ENCODE measurements around the gene ADGRF4. TPM values are rescaled to one million over a fixed set of nuclear protein-coding genes. Genes with fewer than 3 reads are reported as not detected.

Gene ADGRF4
- total RNA-seq, 1 experiment from 2014 or later, result 5.2 TPM

DNA sequence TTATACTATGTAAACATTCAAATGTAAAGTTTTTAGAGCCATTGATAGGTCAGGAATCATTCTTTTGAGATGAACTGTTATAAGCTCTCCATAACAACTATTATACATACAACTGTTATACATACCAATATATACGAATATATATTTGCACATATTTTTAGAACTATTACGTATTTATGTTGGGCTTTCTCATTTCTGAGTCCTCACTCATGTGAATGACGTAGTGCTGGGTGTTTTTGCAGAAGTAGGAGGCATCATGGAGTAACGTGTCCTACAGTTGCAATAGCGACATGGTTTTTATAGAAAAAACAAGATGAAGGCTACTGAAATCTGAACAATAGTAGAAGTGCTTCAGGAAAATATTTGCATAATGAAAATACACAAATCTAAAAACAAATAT, 36.4 kb upstream of the ADGRF4 start:
- no TSS peak for BruUV-seq (replicated peaks)
- peaks cover 3% of the 10 kb centered on the region for H3F3A ChIP-seq (ENCODE audit: insufficient read depth, low read depth)
- no peak overlapping the region for H3K4me3 ChIP-seq
- H3K9me2 ChIP-seq (ENCODE audit: insufficient read depth), result no peaks in the 10 kb centered on the region
- no peaks in the 10 kb centered on the region for H4K20me1 ChIP-seq (ENCODE audit: insufficient read depth)
- ChIA-PET POLR2A (ENCODE audit: unreplicated experiment) (no interaction called here), CTCF (no interaction called here)
- TF ChIP-seq, protein P1, sequence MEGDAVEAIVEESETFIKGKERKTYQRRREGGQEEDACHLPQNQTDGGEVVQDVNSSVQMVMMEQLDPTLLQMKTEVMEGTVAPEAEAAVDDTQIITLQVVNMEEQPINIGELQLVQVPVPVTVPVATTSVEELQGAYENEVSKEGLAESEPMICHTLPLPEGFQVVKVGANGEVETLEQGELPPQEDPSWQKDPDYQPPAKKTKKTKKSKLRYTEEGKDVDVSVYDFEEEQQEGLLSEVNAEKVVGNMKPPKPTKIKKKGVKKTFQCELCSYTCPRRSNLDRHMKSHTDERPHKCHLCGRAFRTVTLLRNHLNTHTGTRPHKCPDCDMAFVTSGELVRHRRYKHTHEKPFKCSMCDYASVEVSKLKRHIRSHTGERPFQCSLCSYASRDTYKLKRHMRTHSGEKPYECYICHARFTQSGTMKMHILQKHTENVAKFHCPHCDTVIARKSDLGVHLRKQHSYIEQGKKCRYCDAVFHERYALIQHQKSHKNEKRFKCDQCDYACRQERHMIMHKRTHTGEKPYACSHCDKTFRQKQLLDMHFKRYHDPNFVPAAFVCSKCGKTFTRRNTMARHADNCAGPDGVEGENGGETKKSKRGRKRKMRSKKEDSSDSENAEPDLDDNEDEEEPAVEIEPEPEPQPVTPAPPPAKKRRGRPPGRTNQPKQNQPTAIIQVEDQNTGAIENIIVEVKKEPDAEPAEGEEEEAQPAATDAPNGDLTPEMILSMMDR (conservative IDR thresholded peaks at IDR 0.05), result no peak
- H3K36me3 ChIP-seq (ENCODE audit: low read depth), result no peaks in the 10 kb centered on the region
- intact Hi-C loops (cut with micrococcal nuclease; ENCODE audit: unreplicated experiment), result no loop called here
- no peak for DNase-seq
- H3K4me2 ChIP-seq, result no peak overlapping the region
- no peak overlapping the region for H3K27ac ChIP-seq
- no peaks in the 10 kb centered on the region for H3K79me2 ChIP-seq (ENCODE audit: low read depth)
- H2AFZ ChIP-seq, result no peak overlapping the region
- H3K4me1 ChIP-seq (replicated peaks; ENCODE audit: insufficient read depth), result peaks cover 15% of the 10 kb centered on the region
- no peaks in the 10 kb centered on the region for H3K27me3 ChIP-seq (ENCODE audit: insufficient read depth, low read depth)
- H3K9me3 ChIP-seq (ENCODE audit: insufficient read depth, low read depth), result no peaks in the 10 kb centered on the region

DNA sequence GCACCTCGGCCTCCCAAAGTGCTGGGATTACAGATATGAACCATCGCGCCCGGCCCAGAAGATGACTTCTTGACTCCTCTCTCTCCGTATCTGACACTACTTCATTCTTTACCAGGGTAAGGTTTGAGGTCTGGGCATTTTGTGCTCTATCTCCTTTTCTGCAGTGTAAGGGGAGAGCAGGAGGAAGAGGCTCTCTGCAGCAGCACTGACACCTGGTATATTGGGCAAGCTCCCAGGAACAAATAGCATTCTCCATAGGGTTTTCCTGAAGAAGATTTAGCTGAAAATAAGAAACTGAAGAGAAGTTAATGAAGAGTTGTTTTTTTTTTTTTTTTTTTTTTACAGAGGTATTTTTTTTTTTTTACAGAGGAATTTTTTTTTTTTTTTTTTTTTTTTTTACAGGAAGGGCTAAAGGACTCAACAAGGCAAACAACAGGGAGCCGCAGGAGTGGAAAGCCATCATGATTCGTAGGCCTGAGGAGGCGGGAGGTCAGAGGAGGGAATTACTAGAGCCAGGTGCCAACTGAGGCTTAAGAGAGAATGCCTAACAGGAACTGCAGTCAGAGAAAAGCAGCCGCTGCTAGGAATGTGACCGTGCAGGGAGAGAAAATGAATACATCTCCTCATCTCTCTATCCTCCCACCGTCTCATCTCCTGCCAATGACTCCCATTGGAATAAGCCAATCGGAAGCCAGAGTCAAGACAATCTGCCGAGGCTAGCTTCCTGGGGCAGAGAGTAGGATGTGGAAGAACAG, 34.7 kb upstream of the ADGRF4 start:
- no peaks in the 10 kb centered on the region for H3K79me2 ChIP-seq (ENCODE audit: low read depth)
- H4K20me1 ChIP-seq (ENCODE audit: insufficient read depth), result no peaks in the 10 kb centered on the region
- H3F3A ChIP-seq (ENCODE audit: insufficient read depth, low read depth), result peaks cover 3% of the 10 kb centered on the region
- H3K9me3 ChIP-seq (ENCODE audit: insufficient read depth, low read depth), result no peaks in the 10 kb centered on the region
- H3K4me1 ChIP-seq (replicated peaks; ENCODE audit: insufficient read depth), result peaks cover 15% of the 10 kb centered on the region
- no peaks in the 10 kb centered on the region for H3K9me2 ChIP-seq (ENCODE audit: insufficient read depth)
- intact Hi-C loops (cut with micrococcal nuclease; ENCODE audit: unreplicated experiment), result no loop called here
- TF ChIP-seq, protein P1 (conservative IDR thresholded peaks at IDR 0.05), result no peak
- no peak for TF ChIP-seq EZH2 (IDR thresholded peaks at IDR 0.05; ENCODE audit: low read depth)
- H3K27ac ChIP-seq, result no peak overlapping the region
- H3K4me2 ChIP-seq, result no peak overlapping the region
- no peak overlapping the region for H2AFZ ChIP-seq
- no peaks in the 10 kb centered on the region for H3K36me3 ChIP-seq (ENCODE audit: low read depth)
- no peaks in the 10 kb centered on the region for H3K27me3 ChIP-seq (ENCODE audit: insufficient read depth, low read depth)
- H3K4me3 ChIP-seq, result no peak overlapping the region
- ChIA-PET POLR2A (ENCODE audit: unreplicated experiment) (no interaction called here), CTCF (no interaction called here)
- no TSS peak for BruUV-seq (replicated peaks)
- peak in 1 of 2 experiments; percentile 17 for DNase-seq

DNA sequence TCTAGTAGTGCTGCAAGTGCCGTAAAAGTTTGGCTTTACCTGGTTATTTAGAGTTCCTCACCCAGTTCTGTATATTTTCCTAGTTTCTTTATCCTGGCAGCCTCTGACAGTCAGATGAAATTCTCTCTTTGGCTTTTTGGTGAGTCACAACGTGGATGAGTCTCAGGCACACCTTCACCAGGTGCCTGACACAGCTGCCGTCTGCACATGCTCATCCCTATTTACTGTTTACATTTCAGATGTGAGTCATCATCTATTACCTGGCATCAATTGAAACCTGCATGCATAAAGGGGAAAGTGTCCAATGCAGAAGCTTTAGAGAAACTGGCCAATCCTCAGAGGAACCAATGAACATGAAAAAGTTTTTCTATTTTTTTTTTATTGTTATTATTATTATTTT, 33.3 kb upstream of the ADGRF4 start:
- intact Hi-C loops (cut with micrococcal nuclease; ENCODE audit: unreplicated experiment), result no loop called here
- Histone ChIP-seq H3K27me3 (ENCODE audit: insufficient read depth, low read depth) (no peaks in the 10 kb centered on the region), H3K27ac (0 out of 2 replicates have a peak overlapping the region, but pooled peaks have one; percentile 24), H2AFZ (no peak overlapping the region), H3F3A (ENCODE audit: insufficient read depth, low read depth) (peaks cover 3% of the 10 kb centered on the region), H3K4me2 (peak overlapping the region; percentile 45), H3K36me3 (ENCODE audit: low read depth) (no peaks in the 10 kb centered on the region), H4K20me1 (ENCODE audit: insufficient read depth) (no peaks in the 10 kb centered on the region), H3K4me3 (no peak overlapping the region), H3K9me3 (ENCODE audit: insufficient read depth, low read depth) (no peaks in the 10 kb centered on the region), H3K79me2 (ENCODE audit: low read depth) (no peaks in the 10 kb centered on the region), H3K9me2 (ENCODE audit: insufficient read depth) (no peaks in the 10 kb centered on the region), H3K4me1 (replicated peaks; ENCODE audit: insufficient read depth) (peaks cover 15% of the 10 kb centered on the region)
- no TSS peak for BruUV-seq (replicated peaks)
- no peak for TF ChIP-seq EZH2 (IDR thresholded peaks at IDR 0.05; ENCODE audit: low read depth)
- TF ChIP-seq, protein P1 (conservative IDR thresholded peaks at IDR 0.05), result no peak
- ChIA-PET POLR2A (ENCODE audit: unreplicated experiment) (interaction anchor here (0.6 kb wide), 1 partner anchor 429 kb away, joined by 3 read pairs; no protein-coding TSS in a partner anchor), CTCF (no interaction called here)
- DNase-seq, result peak; percentile 50 to 90

Data from PC-9 (cell line).